BLaER1 (cell line): Measurements from ENCODE around the gene NRIP2.

ENCODE experiments used
- H3K27ac ChIP-seq: shearing (Covaris generic); formaldehyde crosslinking; 2 replicates; pipeline ENCODE4 v1.8.1; 2022
- H3K27me3 ChIP-seq: shearing (Covaris generic); formaldehyde crosslinking; 2 replicates; pipeline ENCODE4 v1.8.1; 2022
- H3K36me3 ChIP-seq: shearing (Covaris generic); formaldehyde crosslinking; 2 replicates; pipeline ENCODE4 v1.8.1; 2022
- H3K4me1 ChIP-seq: shearing (Covaris generic); formaldehyde crosslinking; 2 replicates; pipeline ENCODE4 v1.8.1; 2022
- H3K4me2 ChIP-seq: shearing (Covaris generic); formaldehyde crosslinking; 2 replicates; pipeline ENCODE4 v1.8.1; 2022
- H3K4me3 ChIP-seq: shearing (Covaris generic); formaldehyde crosslinking; 2 replicates; pipeline ENCODE4 v1.8.1; 2022
- H3K9ac ChIP-seq: shearing (Covaris generic); formaldehyde crosslinking; 2 replicates; pipeline ENCODE4 v1.8.1; 2022
- H3K9me3 ChIP-seq: shearing (Covaris generic); formaldehyde crosslinking; 2 replicates; pipeline ENCODE4 v1.8.1; 2022
- H4K20me1 ChIP-seq: shearing (Covaris generic); formaldehyde crosslinking; 2 replicates; pipeline ENCODE4 v1.8.1; 2022
- Cebpa-rat ChIP-seq: shearing (Covaris generic); IDR thresholded peaks from 2 replicates; pipeline ENCODE4 v1.8.1; 2022

NRIP2 gene

DNA sequence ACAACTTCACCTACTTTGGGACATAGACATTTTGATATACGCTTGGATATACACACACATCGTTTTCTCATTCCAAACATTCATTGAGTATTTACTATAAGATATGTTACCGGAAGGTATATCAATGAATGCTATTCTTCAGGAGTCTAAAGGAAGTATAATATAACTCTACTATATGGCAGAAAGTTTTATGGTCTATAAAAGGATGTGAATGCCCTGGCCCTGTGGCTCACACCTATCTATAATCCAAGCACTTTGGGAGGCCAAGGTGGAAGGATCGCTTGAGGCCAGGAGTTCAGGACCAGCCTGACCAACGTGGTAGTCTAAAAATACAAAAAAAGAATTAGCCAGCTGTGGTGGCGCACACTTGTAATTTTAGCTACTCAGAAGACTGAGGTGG lies 5.6 kb downstream of the NRIP2 start:
- Histone ChIP-seq H3K4me2 (no peak overlapping the region), H3K9me3 (no peaks in the 10 kb centered on the region), H4K20me1 (no peaks in the 10 kb centered on the region), H3K4me3 (no peak overlapping the region), H3K36me3 (peaks cover 74% of the 10 kb centered on the region), H3K27me3 (no peaks in the 10 kb centered on the region; the same call in 1 of the 2 replicates), H3K4me1 (no peaks in the 10 kb centered on the region), H3K9ac (no peak overlapping the region), H3K27ac (no peak overlapping the region)
- no peak for TF ChIP-seq Cebpa-rat

DNA sequence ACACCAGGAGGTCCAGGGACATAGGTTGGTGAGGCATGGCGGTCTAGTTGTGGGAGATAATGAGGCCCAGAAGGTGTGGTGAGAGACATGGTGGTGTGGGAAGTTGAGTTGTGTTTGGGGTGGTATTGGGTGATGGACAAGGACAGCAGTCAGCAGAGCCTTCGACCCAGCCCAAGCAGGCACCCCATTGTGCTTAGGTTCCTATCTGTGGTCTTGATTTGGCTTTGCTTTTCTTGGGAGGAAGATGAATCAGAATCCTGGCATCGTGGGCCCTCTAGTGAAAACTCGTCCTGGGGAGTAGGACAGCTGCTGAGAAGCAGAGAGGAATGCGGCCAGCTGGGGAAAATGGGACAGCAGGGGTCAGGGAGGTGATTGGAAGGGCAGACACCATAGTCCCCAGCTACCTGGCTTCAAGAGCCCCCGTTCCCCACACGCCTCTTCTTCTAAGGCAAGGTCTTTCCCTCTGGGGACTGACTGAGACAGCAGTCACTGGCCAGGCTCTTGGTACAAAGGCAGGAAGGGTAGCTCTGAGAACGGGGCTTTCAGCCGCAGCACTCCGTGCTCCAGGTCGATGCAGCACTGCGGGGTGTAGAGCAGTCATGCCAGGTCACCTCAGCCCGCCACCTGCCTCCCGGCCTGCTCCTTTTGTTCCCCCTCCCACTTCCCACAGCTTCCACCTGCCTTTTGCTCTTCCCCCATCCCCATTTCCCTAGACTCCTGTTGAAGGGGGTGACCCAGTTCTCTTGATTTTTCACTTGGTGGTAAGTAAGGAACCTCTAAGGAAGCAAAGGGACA lies 7.9 kb downstream of the NRIP2 start:
- Histone ChIP-seq H3K27ac (no peak overlapping the region), H3K4me2 (no peak overlapping the region), H3K9me3 (no peaks in the 10 kb centered on the region), H3K9ac (no peak overlapping the region), H3K36me3 (peaks cover 95% of the 10 kb centered on the region), H3K4me3 (no peak overlapping the region), H3K4me1 (no peaks in the 10 kb centered on the region), H3K27me3 (no peaks in the 10 kb centered on the region; the same call in 1 of the 2 replicates), H4K20me1 (no peaks in the 10 kb centered on the region; the same call in 1 of the 2 replicates)
- no peak for TF ChIP-seq Cebpa-rat

DNA sequence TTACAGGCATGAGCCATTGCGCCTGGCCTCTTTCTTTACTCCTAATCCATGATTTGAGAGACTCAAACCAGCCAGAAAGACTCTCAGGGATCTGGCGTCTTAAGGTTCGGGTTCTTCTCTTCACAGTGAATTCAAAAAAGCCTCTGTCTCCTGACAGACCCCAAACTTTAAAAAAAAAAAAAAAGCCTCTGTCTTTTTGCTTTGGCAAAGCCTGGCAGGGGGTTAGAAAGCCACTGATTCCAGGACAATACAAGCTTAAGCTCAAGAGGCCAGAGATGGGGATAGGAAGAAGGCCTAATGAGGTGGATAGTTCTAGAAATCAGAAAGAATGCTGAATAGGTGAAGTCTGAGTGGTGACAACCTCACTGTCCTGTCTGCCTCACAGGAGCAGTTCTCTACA lies 8.8 kb downstream of the NRIP2 start:
- no peak overlapping the region for H3K9ac ChIP-seq
- H3K27me3 ChIP-seq, result no peaks in the 10 kb centered on the region; the same call in 1 of the 2 replicates
- no peak overlapping the region for H3K27ac ChIP-seq
- H3K4me3 ChIP-seq, result no peak overlapping the region
- H3K4me2 ChIP-seq, result no peak overlapping the region
- no peaks in the 10 kb centered on the region for H3K9me3 ChIP-seq
- H4K20me1 ChIP-seq, result no peaks in the 10 kb centered on the region; the same call in 1 of the 2 replicates
- TF ChIP-seq Cebpa-rat, result no peak
- H3K4me1 ChIP-seq, result no peaks in the 10 kb centered on the region
- peaks cover 98% of the 10 kb centered on the region for H3K36me3 ChIP-seq

DNA sequence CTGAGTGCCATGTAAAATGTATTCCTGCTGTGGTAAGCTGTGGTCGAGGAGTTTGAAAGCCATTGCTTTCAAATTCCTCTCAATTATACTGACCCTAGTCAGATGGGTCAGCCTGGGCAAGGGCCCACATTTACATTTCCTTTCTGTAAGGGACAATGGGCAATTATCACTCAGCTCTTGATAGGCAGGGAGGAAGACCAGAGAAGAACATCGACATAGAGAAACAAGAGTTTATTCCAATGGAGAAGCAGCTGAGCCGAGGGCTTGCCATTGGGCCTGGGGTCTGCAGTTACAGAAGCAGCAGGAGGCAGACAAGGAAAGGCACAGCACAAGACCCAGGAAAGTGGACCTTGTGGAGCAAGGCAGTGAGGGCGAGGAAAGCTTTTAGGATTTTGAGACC lies 9.7 kb downstream of the NRIP2 start:
- H4K20me1 ChIP-seq, result no peaks in the 10 kb centered on the region; the same call in 1 of the 2 replicates
- no peak overlapping the region for H3K27ac ChIP-seq
- H3K4me2 ChIP-seq, result no peak overlapping the region
- H3K4me3 ChIP-seq, result no peak overlapping the region
- no peak for TF ChIP-seq Cebpa-rat
- H3K9me3 ChIP-seq, result no peaks in the 10 kb centered on the region
- H3K4me1 ChIP-seq, result no peaks in the 10 kb centered on the region
- no peak overlapping the region for H3K9ac ChIP-seq
- H3K27me3 ChIP-seq, result no peaks in the 10 kb centered on the region; the same call in 1 of the 2 replicates
- peaks cover 99% of the 10 kb centered on the region for H3K36me3 ChIP-seq

DNA sequence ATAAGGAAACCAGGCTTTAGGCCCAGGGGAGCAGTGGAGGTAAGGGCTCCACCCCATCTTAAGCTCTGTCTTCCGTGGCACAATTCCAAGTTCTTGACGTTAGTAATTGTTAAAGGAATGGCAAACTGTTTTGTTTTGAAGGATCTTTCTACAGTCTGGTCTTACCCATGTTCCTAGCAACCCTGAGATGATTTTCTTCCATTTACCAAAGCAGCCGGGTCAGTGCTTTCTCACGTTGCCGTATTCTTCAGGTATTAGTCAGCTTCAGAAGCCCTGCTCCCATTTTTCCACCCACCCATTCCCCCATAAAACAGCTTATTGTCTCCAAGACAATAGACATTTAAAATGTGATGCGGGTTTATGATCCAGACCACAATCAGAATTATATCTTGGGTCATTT lies 10.3 kb downstream of the NRIP2 start:
- Histone ChIP-seq H3K36me3 (peaks cover 99% of the 10 kb centered on the region), H3K27me3 (no peaks in the 10 kb centered on the region; the same call in 1 of the 2 replicates), H3K27ac (no peak overlapping the region), H4K20me1 (no peaks in the 10 kb centered on the region; the same call in 1 of the 2 replicates), H3K9ac (no peak overlapping the region), H3K4me1 (no peaks in the 10 kb centered on the region), H3K4me3 (no peak overlapping the region), H3K9me3 (no peaks in the 10 kb centered on the region), H3K4me2 (no peak overlapping the region)
- TF ChIP-seq Cebpa-rat, result no peak

DNA sequence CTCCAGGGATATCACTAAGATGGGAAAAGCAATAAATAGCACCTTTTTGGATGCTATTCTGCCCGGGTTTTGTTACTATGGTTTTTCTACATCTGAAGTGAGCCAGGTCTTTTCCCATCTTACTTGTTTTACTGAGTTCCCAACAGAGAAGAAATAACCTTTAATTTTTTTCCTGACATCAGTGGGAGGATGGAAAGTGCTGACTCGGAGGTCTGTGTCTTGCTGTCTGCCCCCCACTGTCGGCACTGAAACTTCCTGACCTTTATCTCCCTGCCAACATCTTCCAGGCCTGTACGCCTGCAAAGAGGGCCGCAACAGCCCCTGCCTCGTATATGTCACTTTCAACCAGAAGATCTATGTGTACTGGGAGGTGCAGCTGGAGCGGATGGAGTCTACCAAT lies 11.4 kb downstream of the NRIP2 start:
- Histone ChIP-seq H3K36me3 (peaks cover 99% of the 10 kb centered on the region), H3K27me3 (no peaks in the 10 kb centered on the region; the same call in 1 of the 2 replicates)

DNA sequence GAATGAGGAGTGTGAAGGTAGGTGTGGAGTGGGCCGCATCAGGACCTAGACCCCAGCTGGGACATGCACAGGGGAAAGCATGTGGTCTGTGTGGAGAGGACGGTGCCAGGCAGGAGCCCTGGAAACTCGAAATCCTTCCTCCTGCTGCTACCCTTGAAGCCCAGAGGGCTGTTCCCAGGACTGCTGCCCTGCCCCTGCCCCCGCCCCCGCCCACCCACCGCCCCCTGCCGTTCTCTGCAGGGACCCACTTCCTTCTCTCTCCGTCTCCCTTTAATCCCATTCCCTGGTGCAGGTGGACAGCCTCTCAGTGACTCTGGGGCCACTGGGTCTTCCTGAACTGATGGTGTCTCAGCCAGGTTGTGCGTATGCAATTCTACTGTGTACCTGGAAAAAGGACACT lies 14.4 kb downstream of the NRIP2 start:
- 0 out of 2 replicates have a peak, but pooled peaks cover under 1% of the 10 kb centered on the region for H3K4me1 ChIP-seq
- H3K27me3 ChIP-seq, result no peaks in the 10 kb centered on the region
- peaks cover 10% of the 10 kb centered on the region; the same call in 1 of the 2 replicates for H4K20me1 ChIP-seq
- H3K9me3 ChIP-seq, result no peaks in the 10 kb centered on the region
- H3K4me3 ChIP-seq, result no peak overlapping the region
- H3K4me2 ChIP-seq, result no peak overlapping the region
- peaks cover 99% of the 10 kb centered on the region for H3K36me3 ChIP-seq
- H3K27ac ChIP-seq, result no peak overlapping the region
- no peak overlapping the region for H3K9ac ChIP-seq
- TF ChIP-seq Cebpa-rat, result no peak

More for the DNA sequence above, 11.4 kb downstream of the NRIP2 start:
- Histone ChIP-seq H3K4me3 (no peak overlapping the region), H3K27ac (no peak overlapping the region), H3K9ac (no peak overlapping the region), H4K20me1 (no peaks in the 10 kb centered on the region; the same call in 1 of the 2 replicates), H3K4me1 (no peaks in the 10 kb centered on the region), H3K4me2 (no peak overlapping the region), H3K9me3 (no peaks in the 10 kb centered on the region)
- no peak for TF ChIP-seq Cebpa-rat

DNA sequence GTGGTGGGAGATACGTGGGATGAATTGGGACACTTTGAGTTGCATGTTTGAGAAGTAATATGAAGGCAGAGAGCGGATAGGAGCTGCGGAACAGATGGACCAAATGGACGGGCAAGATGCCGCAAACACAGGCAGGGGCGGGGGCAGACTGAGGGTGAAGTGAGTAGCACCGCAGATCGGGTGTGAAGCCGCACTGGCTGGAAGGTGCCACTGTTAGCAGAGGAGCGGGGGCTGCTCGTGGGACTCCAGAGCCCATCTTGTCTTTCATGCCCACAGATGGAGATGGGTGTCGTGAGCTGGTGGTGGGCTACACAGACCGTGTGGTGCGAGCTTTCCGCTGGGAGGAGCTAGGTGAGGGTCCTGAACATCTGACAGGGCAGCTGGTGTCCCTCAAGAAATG lies 15.0 kb downstream of the NRIP2 start:
- H4K20me1 ChIP-seq, result peaks cover 10% of the 10 kb centered on the region; the same call in 1 of the 2 replicates
- H3K4me2 ChIP-seq, result no peak overlapping the region
- H3K9ac ChIP-seq, result no peak overlapping the region
- no peak for TF ChIP-seq Cebpa-rat
- no peaks in the 10 kb centered on the region for H3K27me3 ChIP-seq
- no peak overlapping the region for H3K4me3 ChIP-seq
- no peak overlapping the region for H3K27ac ChIP-seq
- H3K9me3 ChIP-seq, result no peaks in the 10 kb centered on the region
- 0 out of 2 replicates have a peak, but pooled peaks cover 4% of the 10 kb centered on the region for H3K4me1 ChIP-seq
- peaks cover 98% of the 10 kb centered on the region for H3K36me3 ChIP-seq

DNA sequence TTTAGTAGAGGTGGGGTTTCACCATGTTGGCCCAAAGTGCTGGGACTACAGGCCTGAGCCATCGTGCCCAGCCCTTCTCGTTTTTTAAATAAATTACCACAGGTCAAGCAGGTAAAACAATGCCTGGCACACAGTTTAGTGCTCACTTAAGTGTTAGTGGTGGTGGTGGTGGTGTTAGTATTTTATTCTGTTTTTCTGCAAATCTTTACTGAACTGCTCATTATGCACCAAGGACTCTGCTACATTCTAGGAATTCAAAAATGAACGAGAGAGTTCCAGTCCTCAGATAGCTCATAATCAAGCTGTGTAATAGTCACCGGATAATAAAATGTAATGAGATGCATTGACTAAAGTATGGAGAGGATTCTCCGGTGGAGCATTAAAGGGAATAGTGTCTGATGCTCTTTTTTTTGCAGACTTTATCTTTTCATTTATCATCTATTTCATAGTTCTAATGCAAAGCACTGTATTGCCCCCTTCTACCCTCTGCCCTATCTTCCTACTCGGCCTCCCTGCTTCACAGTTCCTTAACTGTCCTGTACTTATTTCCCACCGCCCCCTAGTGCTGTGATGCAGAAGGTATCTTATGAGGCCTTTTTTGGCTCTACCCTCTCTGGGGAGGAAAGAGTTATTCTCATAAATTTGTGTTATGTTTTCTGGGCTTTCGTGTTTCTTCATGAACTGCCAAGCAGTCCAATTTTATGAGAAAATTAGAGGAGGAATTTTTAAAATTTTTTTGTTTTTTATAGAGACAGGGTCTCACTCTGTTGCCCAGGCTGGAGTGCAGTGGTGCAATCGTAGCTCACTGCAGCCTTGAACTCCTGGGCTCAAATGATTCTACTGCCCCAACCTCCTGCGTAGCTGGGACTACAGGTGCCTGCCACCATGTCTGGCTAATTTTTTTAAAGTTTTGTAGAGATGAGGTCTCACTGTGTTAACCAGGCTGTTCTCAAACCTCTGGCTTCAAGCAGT lies 21.3 kb downstream of the NRIP2 start:
- Histone ChIP-seq H3K9ac (peak overlapping the region; percentile 86), H3K9me3 (no peaks in the 10 kb centered on the region), H3K27me3 (no peaks in the 10 kb centered on the region), H3K4me1 (peaks cover 18% of the 10 kb centered on the region), H4K20me1 (peaks cover 15% of the 10 kb centered on the region; the same call in 1 of the 2 replicates), H3K27ac (peak overlapping the region; percentile 90), H3K36me3 (peaks cover 37% of the 10 kb centered on the region), H3K4me2 (peak overlapping the region; percentile 94), H3K4me3 (peak overlapping the region; percentile 78)
- no peak for TF ChIP-seq Cebpa-rat
